ENCODE data around the gene NCKAP1.
"Not testable (repeated sequence)": the region's sequence is repeated elsewhere in the genome, so short reads cannot be mapped to it uniquely, and the experiment has no call there.

GRCh38 chr2:182966356-182966755, 71.9 kb downstream of the NCKAP1 start:
- TF ChIP-seq CTCF, POLR2A (IDR thresholded peaks at IDR 0.05): not testable (repeated sequence)

Measured in body of pancreas (tissue), 4 donors.